Activated CD8-positive, alpha-beta memory T cell treated with anti-CD3 and anti-CD28 coated beads, Interleukin-2, amount 50 U/mL, for 1 hour (primary cell): ENCODE results near the gene LMO7.

Source experiments
- DNase-seq: peaks from one replicate; pipeline ENCODE4 v3.0.0-alpha.2; 2020; ENCODE audit errors: extremely low read depth

LMO7 gene

DNA sequence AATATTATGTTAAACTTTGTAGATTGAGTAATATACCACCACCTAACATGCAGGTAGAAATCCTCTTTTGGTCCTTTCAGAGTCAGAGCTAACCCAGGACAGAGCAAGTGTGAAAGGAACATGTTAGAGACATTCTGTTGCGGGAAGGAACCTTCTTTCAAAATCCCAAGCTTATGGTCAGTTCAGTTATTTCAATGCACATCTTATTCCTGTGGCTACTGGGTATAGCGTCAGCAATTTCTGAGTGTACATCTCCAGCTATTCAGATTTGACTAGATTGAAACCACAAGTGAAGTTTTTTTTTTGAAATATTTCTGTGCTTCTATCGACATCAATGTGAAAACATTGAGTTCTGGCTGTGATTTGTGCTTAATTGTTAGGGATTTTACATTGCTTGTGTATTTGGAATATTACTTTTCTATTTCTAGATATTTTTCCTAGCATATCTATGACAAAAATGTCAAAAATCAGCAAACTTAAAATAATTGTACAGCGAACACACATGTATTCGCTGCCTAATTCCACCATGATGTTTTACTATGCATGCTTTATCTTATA, 165.3 kb downstream of the LMO7 start:
- no peak for DNase-seq

GRCh38 chr13:75802161-75802560, 166.0 kb downstream of the LMO7 start:
- no peak for DNase-seq

GRCh38 chr13:75803164-75803611, 167.1 kb downstream of the LMO7 start:
- DNase-seq = no peak

DNA sequence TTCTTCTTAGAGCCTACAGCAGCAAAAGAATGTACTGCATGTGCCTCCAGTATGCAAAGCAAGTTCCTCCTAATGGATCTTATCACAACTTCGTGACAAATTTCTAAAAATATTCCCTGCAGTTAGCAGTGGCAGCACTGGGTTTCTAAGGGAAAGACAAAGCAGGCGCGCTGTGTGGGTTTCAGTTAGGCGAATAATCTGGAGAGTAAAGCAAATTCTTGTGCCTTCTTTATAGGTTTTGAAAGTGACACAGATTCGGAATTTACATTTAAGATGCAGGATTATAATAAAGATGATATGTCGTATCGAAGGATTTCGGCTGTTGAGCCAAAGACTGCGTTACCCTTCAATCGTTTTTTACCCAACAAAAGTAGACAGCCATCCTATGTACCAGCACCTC, 167.9 kb downstream of the LMO7 start:
- DNase-seq = no peak

GRCh38 chr13:75804605-75805004, 168.5 kb downstream of the LMO7 start:
- no peak for DNase-seq

- no peak for DNase-seq
These were observed 170.0 kb downstream of the LMO7 start for GRCh38 chr13:75806117-75806516.

DNA sequence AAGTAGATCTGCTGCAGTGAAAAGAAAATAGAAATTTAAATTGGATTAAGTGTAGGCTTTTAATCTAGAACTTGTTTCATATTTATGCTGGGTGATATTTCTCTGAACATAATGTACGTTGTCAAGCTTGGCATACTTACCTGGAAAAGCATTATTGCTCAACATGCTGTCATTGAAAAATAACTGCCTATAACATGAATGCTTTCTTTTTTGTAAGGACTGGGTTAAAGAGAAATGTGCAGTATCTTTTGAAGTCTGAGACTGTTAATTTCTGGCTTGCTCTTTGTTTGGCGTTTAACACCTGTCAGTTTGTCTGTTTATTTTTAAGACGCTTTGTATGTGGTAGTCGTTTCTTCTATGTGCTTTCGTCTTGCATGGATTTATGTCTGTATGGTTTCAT, 175.2 kb downstream of the LMO7 start:
- DNase-seq = no peak

- DNase-seq = no peak
These were observed 175.7 kb downstream of the LMO7 start for GRCh38 chr13:75811841-75812240.

- no peak for DNase-seq
These were observed 176.6 kb downstream of the LMO7 start for GRCh38 chr13:75812751-75813181.

DNA sequence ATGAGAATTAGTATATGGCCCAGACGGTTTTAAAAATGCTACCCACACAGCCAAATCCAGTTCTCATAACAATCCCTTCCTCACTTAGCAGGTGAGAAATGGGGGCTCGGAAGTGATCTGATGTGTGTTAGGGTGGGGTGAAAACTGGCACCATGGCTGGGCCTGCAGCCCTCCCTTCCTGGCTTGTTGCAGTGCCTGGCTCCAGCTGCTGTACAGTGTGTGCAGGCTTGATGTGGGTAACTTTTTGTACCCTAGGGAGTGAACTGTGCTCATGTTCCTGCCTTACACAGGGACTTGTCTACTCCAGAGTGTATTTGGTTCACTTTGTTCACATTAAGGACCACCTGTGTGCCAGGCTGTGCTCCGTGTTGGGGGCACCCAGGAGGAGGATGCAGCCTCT, 177.2 kb downstream of the LMO7 start:
- DNase-seq = no peak

DNA sequence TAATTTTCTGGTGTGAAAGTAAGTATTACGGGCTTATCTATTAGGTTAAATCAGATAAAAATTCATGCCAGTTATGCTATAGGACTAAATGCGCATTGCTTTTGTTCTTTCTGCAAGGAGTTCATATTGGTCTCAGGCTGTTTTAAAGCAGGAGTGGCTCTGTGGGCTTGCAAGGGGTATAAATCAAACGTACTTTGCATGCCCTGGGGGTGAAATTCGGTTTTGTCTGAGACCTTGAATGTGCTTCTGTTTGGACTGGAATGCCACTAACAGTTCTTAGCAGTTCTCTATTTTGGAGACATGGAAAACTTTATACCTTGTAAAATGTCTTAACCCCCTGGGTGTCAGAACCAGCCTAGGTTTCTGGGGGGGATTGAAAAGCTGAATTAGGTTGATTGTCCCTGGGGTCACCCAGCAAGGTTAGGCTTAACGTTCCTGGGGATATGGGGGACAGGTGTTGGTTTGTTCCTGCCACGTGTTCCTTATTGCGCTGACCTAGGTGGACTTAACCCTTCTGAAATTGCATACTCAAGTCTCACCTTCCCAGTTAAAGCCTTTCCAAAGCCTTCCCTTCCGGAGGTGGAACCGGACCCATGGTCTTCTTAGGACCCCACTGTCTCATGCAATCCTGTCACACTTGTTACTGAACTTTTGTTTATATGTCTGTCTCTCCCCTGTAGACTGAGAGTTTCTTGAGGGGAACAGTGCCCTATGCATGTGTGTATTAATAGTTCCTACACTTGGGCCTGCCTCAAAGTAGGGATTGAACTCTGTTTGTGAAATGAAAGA, 182.2 kb downstream of the LMO7 start:
- DNase-seq = no peak

DNA sequence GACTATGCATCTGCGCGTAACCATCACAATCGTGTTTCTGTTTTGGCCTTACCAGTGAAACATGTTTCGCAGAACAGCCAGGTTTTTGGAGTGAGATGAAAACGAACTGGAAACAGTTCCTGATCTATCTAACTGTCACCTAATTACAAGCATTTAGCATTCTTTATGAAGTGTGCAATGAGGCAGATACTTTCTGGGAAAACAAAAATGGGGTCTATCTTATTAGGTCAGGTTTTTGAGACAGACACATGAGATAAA, 182.8 kb downstream of the LMO7 start:
- DNase-seq = no peak

GRCh38 chr13:75825161-75825560, 189.0 kb downstream of the LMO7 start:
- DNase-seq = no peak

DNA sequence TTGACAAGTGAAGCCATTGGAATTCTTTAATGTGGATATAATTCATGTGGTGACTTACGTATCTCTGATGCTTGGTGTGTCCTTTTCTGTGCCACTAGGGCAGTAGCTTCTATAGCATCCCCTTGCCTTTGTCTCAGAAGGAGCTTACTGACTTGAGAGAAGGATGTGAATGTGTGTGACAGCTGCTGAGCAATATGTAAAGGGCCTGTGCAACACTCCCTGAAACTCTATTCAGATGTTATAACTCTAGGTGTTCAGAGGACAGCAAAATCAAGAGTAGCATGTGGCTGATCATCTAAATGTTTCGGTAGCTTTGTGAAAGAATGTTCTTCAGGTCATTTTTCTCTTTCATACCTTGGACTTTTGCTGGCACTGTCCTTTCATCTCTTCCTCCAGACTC, 189.5 kb downstream of the LMO7 start:
- DNase-seq = no peak

- no peak for DNase-seq
These were observed 190.3 kb downstream of the LMO7 start for GRCh38 chr13:75826391-75826790.

DNA sequence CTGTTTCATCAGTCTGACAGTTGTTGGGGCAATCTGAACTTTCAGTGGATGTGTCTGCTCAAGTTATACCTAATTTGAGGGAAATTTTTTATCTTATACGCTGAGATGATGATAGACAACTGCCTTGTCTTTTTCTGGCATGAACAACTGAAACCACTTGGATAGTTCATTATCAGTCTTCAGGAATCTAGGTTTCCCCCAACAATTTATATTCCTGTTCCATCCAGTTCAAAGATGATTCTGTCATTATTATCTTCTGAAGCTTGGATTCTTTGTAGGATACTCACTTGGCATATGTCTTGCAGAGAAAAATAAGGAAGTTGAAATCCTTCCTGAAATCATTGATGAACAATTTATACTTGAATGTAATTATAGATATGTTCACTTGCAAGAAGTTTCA, 193.7 kb downstream of the LMO7 start:
- no peak for DNase-seq

- no peak for DNase-seq
These were observed 194.7 kb downstream of the LMO7 start for GRCh38 chr13:75830842-75831241.

GRCh38 chr13:75831389-75831788, 195.3 kb downstream of the LMO7 start:
- DNase-seq = no peak

- no peak for DNase-seq
These were observed 196.7 kb downstream of the LMO7 start for GRCh38 chr13:75832812-75833211.

DNA sequence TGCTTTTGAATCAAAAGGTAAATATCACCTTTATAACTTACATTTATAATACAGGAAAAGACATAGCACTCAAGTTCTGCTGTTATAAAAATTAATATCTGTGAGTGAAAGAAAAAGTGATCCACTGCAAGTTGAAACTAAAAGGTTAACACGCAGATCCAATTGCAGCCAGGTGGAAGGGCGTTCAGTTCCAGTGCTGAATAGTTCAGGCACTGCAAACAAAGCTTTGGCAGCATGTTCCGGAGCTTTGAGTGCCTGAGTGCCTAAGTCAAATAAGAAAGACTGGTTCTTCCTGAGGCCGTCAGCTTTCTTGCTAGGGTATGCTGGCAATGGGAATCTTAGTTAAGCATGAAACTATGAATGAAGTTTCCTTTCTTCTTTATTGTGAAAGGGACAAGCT, 200.3 kb downstream of the LMO7 start:
- DNase-seq = no peak

DNA sequence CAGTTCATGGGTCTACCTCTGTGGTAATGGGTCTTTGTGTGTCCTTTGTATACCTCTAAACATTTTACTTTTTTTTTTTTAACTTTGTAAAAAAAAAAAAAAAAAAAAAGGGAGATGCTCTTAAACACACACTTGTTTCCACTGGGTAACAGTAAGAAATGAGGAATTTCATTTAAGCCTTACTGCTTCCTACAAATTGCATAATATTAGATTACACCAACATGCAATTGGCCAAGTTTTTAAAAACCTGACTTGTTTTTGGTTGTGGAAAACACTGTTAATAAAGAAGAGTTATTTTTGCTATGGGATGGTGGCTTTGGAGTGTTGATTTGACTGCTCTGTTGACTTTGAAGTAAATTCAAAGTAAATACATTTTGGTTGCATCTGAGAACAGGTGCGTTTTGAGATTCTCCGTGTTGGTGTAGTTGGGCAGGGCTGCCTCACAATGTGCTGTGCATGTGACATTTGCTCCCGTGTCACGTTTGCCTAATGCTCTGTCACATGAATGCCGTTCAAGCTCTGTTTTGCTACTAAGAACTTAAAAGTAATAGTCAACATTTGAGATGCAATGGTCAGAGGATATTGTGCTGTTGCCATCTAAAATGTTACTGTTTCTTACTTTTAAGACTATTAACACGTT, 202.4 kb downstream of the LMO7 start:
- DNase-seq = no peak

DNA sequence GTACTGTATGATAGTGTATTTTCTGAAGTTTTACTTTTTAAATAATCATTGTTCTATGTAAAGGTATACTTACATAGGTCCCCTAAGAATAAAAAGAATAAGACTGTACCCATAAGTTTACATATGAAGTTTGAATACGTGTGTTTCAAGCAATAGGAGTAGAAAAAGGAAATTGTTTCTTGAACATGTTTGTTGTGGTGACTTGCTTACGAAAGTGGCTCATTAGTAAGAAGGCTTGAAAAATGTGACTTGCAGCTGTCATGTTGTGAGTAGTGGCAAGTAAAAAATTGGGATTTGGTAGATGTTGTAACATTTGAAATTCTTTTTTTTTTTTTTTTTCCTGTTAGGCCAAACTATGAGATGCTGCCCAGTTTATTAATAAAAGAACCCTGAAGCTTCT, 203.3 kb downstream of the LMO7 start:
- no peak for DNase-seq

DNA sequence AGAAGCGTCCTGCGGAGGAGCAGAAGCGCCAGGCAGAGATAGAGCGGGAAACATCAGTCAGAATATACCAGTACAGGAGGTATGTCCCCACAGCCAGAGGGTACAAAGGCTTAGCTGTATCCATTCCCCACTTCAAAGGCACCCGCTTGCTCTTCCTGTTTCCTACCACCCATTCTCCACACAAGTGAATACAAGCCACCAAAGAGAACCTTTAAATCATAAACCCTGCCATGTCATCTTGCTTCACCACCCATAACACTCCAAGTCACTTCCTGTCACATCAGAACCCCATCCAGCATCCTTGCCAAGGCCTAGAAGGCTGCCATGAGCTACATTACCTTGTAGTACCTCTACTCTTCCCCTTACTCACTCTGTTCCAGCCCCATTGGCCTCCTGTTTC, 205.8 kb downstream of the LMO7 start:
- DNase-seq = no peak

GRCh38 chr13:75843074-75843473, 206.9 kb downstream of the LMO7 start:
- DNase-seq = no peak
